HepG2 (cell line): ENCODE results near the gene SSC5D. TPM values are rescaled to one million over a fixed set of nuclear protein-coding genes. Genes with fewer than 3 reads are reported as not detected.

Source experiments
- ATM ChIP-seq: fragments of 450-650 bp; IDR thresholded peaks from 2 replicates; pipeline ENCODE4 v1.7.1; 2017; ENCODE audit warnings: mild to moderate bottlenecking, borderline replicate concordance
- CAMTA2 ChIP-seq: sonication (generic); formaldehyde crosslinking; IDR thresholded peaks from 2 replicates; pipeline ENCODE4 v1.4.0; 2020; ENCODE audit warnings: mild to moderate bottlenecking, missing genetic modification reagents, borderline replicate concordance
- DMAP1 ChIP-seq: IDR thresholded peaks from 2 replicates; pipeline ENCODE4 v1.6.1; 2016
- FOXP1 ChIP-seq, 2 experiments: fragments of 450-650 bp in 1 of 2; IDR thresholded peaks; 2 replicates each; pipeline ENCODE4 v1.6.1; 2017 to 2018; ENCODE audit warnings: antibody characterized with exemption in 1 of 2
- IKZF5 ChIP-seq: IDR thresholded peaks from 2 replicates; pipeline ENCODE4 v1.6.1; 2018; ENCODE audit warnings: missing genetic modification reagents, mild to moderate bottlenecking, missing compliant biosample characterization
- KDM4B ChIP-seq: sonication (generic); formaldehyde crosslinking; IDR thresholded peaks from 2 replicates; pipeline ENCODE4 v1.4.0; 2020; ENCODE audit warnings: missing genetic modification reagents
- PCBP2 ChIP-seq: fragments of 200-400 bp; formaldehyde crosslinking; optimal IDR thresholded peaks from 2 replicates; pipeline ENCODE3; 2018; ENCODE audit warnings: low read length, low read depth; ENCODE audit not compliant: poor library complexity, severe bottlenecking
- SMAD9 ChIP-seq: sonication (generic); formaldehyde crosslinking; IDR thresholded peaks from 2 replicates; pipeline ENCODE4 v1.5.1; 2020; ENCODE audit warnings: mild to moderate bottlenecking, missing genetic modification reagents
- SNAPC4 ChIP-seq: sonication (generic); formaldehyde crosslinking; IDR thresholded peaks from 2 replicates; pipeline ENCODE4 v1.4.0; 2020; ENCODE audit warnings: mild to moderate bottlenecking, missing genetic modification reagents
- UBTF ChIP-seq: sonication (generic); formaldehyde crosslinking; IDR thresholded peaks from 2 replicates; pipeline ENCODE4 v1.4.0; 2020; ENCODE audit warnings: mild to moderate bottlenecking, missing genetic modification reagents
- ZNF547 ChIP-seq: sonication (generic); formaldehyde crosslinking; IDR thresholded peaks from 2 replicates; pipeline ENCODE4 v1.5.1; 2020; ENCODE audit warnings: mild to moderate bottlenecking, missing genetic modification reagents
- ZNF572 ChIP-seq: sonication (generic); formaldehyde crosslinking; IDR thresholded peaks from 2 replicates; pipeline ENCODE4 v1.5.1; 2020; ENCODE audit warnings: mild to moderate bottlenecking, missing genetic modification reagents
- ZNF704 ChIP-seq: sonication (generic); formaldehyde crosslinking; IDR thresholded peaks from 2 replicates; pipeline ENCODE4 v1.8.1; 2023; ENCODE audit warnings: mild to moderate bottlenecking, inconsistent platforms, moderate library complexity, missing genetic modification reagents, borderline replicate concordance
- ZNF891 ChIP-seq: sonication (generic); formaldehyde crosslinking; IDR thresholded peaks from 2 replicates; pipeline ENCODE4 v1.5.0; 2020; ENCODE audit warnings: mild to moderate bottlenecking, missing genetic modification reagents
- polyA plus RNA-seq, 8 experiments: library from polyadenylated mRNA; depleted of rRNA in 3 of 8; stranded (reverse) in 7 of 8; unstranded in 1 of 8; fragments of >200 nt; fragmentation: Illumina TruSeq in 4 of 8; extraction: Trizol in 4 of 8; gene quantifications; 2 replicates each; pipeline versions ENCODE4 v1.2.1 to v1.2.3, GENCODE V29; 2011 to 2016; ENCODE audit warnings: low read depth in 4 of 8, missing spikeins in 1 of 8, mixed read lengths in 1 of 8; ENCODE audit not compliant: insufficient read depth in 1 of 8
- total RNA-seq, 5 experiments: library from RNA; depleted of rRNA; stranded (reverse); fragments of >200 nt; fragmentation: Illumina TruSeq; extraction: Trizol; gene quantifications; 2 replicates each; pipeline ENCODE4 v1.2.3, GENCODE V29; 2016; ENCODE audit warnings: low read depth in 1 of 5

Gene SSC5D
- total and polyA plus RNA-seq, 2 of the 13 experiments (the other 11 are each of a cell fraction or from before 2014, with no cell fraction given), result not detected

- TF ChIP-seq DMAP1 (CRISPR knock-in tag) (0 out of 2 replicates have a peak, but pooled peaks have one; percentile 21), KDM4B (CRISPR knock-in tag) (0 out of 2 replicates have a peak, but pooled peaks have one; percentile 30), ZNF704 (CRISPR knock-in tag) (no peak), CAMTA2 (CRISPR knock-in tag) (no peak), SNAPC4 (CRISPR knock-in tag) (no peak), ATM (no peak), ZNF572 (CRISPR knock-in tag) (no peak), PCBP2 (no peak), FOXP1 (IDR thresholded peaks at IDR 0.05) (no peak), FOXP1 (CRISPR knock-in tag; IDR thresholded peaks at IDR 0.05) (no peak), SMAD9 (CRISPR knock-in tag) (no peak), IKZF5 (CRISPR knock-in tag) (peak; percentile 20; the same call in 1 of the 2 replicates), ZNF891 (CRISPR knock-in tag) (no peak), UBTF (CRISPR knock-in tag) (no peak), ZNF547 (CRISPR knock-in tag) (no peak)
Observed at GRCh38 chr19:55503502-55504251, 15.4 kb downstream of the SSC5D start (continued).
